WTC11 (cell line): Measurements from ENCODE around the gene ADD1.

ENCODE experiments used
- AFF4 ChIP-seq: sonication (generic); formaldehyde crosslinking; IDR thresholded peaks from 2 replicates; pipeline ENCODE4 v1.8.1; 2023; ENCODE audit warnings: mild to moderate bottlenecking, missing genetic modification reagents, borderline replicate concordance
- CBFB ChIP-seq: sonication (generic); formaldehyde crosslinking; IDR thresholded peaks from 2 replicates; pipeline ENCODE4 v1.8.1; 2022; ENCODE audit warnings: mild to moderate bottlenecking, low read depth, missing genetic modification reagents
- CREB1 ChIP-seq: sonication (generic); formaldehyde crosslinking; IDR thresholded peaks from 2 replicates; pipeline ENCODE4 v1.8.0; 2023; ENCODE audit warnings: mild to moderate bottlenecking, missing genetic modification reagents
- CTCF ChIP-seq: fragments of 200-600 bp; IDR thresholded peaks from 2 replicates; pipeline ENCODE4 v1.8.0; 2022; ENCODE audit warnings: antibody characterized with exemption
- IRF1 ChIP-seq: sonication (generic); formaldehyde crosslinking; IDR thresholded peaks from 2 replicates; pipeline ENCODE4 v1.8.0; 2023; ENCODE audit warnings: missing genetic modification reagents
- SP1 ChIP-seq: sonication (generic); formaldehyde crosslinking; conservative IDR thresholded peaks from 2 replicates; pipeline ENCODE4 v1.8.1; 2022; ENCODE audit warnings: missing genetic modification reagents

DNA sequence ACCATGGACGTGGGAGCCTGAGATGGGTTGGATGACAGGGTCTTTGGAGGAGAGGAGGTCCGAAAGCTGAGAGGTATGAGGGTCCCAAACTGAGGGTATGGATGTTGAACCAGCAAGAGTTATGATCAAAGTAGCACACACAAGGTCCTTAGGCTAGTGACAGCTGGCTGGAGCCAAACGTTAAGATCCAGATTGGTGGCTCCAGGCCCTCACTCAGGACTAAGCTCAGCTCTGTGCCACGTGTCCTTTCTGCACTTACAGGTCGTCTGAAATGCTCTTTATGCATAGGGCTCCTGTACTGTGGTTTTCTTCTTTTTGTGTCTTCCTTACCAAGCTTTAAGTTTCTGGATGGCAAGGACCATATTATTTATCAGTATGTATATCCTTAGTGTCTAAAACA, 35.4 kb downstream of the ADD1 start:
- no peak for TF ChIP-seq AFF4 (CRISPR knock-in tag)
- no peak for TF ChIP-seq CTCF
- TF ChIP-seq CBFB (CRISPR knock-in tag): no peak
- no peak for TF ChIP-seq SP1
- TF ChIP-seq IRF1 (CRISPR knock-in tag): no peak
- no peak for TF ChIP-seq CREB1 (CRISPR knock-in tag)
